Measurements from ENCODE around the gene GNLY. TPM values are rescaled to one million over a fixed set of nuclear protein-coding genes. Genes with fewer than 3 reads are reported as not detected.

Gene GNLY
- total and polyA plus RNA-seq, 2 of the 4 experiments (the other 2 are of a cell fraction): not detected

DNA sequence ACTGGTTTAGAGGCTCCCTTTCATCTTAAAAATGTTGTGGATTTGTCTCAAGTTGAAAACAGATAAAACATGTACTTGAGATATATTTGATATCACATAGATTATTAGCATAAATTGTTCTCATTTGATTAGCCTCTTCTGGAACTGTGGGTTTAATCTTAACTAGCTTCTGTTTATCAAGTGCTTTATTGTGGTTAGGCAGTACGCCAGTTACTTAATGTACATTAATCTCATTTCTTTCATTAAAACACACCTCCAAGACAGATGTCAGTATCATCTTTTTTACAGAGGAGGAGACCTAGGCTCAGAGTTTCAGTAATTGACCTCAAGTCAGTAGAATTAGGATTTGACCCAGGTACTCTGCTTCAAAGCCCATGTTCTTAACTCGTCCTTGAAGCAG, 48.0 kb upstream of the GNLY start:
- H3K36me3 ChIP-seq (ENCODE audit: control insufficient read depth, insufficient read depth, low read length): peaks cover 61% of the 10 kb centered on the region
- dilution Hi-C loops (cut with HindIII; ENCODE audit: low sequenced_read_pairs, unreplicated experiment): no loop called here
- no peak overlapping the region for H3K23ac ChIP-seq (ENCODE audit: low read depth, low read length)
- no peak overlapping the region for H4K8ac ChIP-seq (ENCODE audit: low read depth in 2 of 2, low read length in 2 of 2)
- ChIA-PET POLR2A (ENCODE audit: unreplicated experiment) (no interaction called here), CTCF (interaction anchor here (0.9 to 1.3 kb wide), 2 partner anchors 9 to 28 kb away, joined by 3 to 4 read pairs; no protein-coding TSS in a partner anchor)
- H2AK5ac ChIP-seq (ENCODE audit: low read depth, low read length): no peak overlapping the region
- no peak overlapping the region for H3K14ac ChIP-seq (replicated peaks; ENCODE audit: low read depth, low read length)
- no peak overlapping the region for H3K27ac ChIP-seq (ENCODE audit: insufficient read depth, low read length)
- no peaks in the 10 kb centered on the region for H3K9me3 ChIP-seq (ENCODE audit: control insufficient read depth, insufficient read depth, low read length)
- H4K5ac ChIP-seq (ENCODE audit: low read depth, low read length): no peak overlapping the region
- no peak overlapping the region for H3K4ac ChIP-seq (ENCODE audit: low read depth, low read length)
- no peak overlapping the region for H4K91ac ChIP-seq (ENCODE audit: insufficient read depth, low read depth, low read length)
- no peak overlapping the region for H3K4me2 ChIP-seq (ENCODE audit: low read depth, low read length)
- H4K20me1 ChIP-seq (ENCODE audit: insufficient read depth, low read length): peaks cover 14% of the 10 kb centered on the region; the same call in 1 of the 2 replicates
- no peak overlapping the region for H3K9ac ChIP-seq (ENCODE audit: low read depth, low read length)
- H2BK20ac ChIP-seq (ENCODE audit: low read depth, low read length): no peak overlapping the region
- H2AK9ac ChIP-seq (replicated peaks; ENCODE audit: low read depth, low read length, poor library complexity): no peak overlapping the region
- H3K4me1 ChIP-seq (ENCODE audit: control insufficient read depth, insufficient read depth, low read length): peaks cover 17% of the 10 kb centered on the region
- intact Hi-C loops (cut with micrococcal nuclease): no loop called here
- TF ChIP-seq CEBPB (IDR thresholded peaks at IDR 0.05; ENCODE audit: low read depth, low read length) (no peak), CHD1 (IDR thresholded peaks at IDR 0.05; ENCODE audit: low read depth, low read length) (no peak), FOS (IDR thresholded peaks at IDR 0.05; ENCODE audit: low read depth, low read length) (no peak), BHLHE40 (IDR thresholded peaks at IDR 0.05; ENCODE audit: low read depth, low read length) (no peak), NFE2L2 (IDR thresholded peaks at IDR 0.05; ENCODE audit: low read depth, low read length) (no peak), RFX5 (IDR thresholded peaks at IDR 0.05; ENCODE audit: low read depth, low read length) (no peak), POLR2A (IDR thresholded peaks at IDR 0.05; ENCODE audit: low read depth, low read length) (no peak), MXI1 (IDR thresholded peaks at IDR 0.05; ENCODE audit: borderline replicate concordance, low read depth, low read length) (no peak), MAFK (IDR thresholded peaks at IDR 0.05; ENCODE audit: low read depth, low read length) (no peak), RCOR1 (IDR thresholded peaks at IDR 0.05; ENCODE audit: insufficient replicate concordance, low read length) (no peak), RAD21 (IDR thresholded peaks at IDR 0.05; ENCODE audit: low read length) (no peak), SMC3 (IDR thresholded peaks at IDR 0.05; ENCODE audit: low read depth, low read length) (no peak), MAZ (IDR thresholded peaks at IDR 0.05; ENCODE audit: borderline replicate concordance, low read depth, low read length) (no peak)
- TF ChIP-seq, protein P1, sequence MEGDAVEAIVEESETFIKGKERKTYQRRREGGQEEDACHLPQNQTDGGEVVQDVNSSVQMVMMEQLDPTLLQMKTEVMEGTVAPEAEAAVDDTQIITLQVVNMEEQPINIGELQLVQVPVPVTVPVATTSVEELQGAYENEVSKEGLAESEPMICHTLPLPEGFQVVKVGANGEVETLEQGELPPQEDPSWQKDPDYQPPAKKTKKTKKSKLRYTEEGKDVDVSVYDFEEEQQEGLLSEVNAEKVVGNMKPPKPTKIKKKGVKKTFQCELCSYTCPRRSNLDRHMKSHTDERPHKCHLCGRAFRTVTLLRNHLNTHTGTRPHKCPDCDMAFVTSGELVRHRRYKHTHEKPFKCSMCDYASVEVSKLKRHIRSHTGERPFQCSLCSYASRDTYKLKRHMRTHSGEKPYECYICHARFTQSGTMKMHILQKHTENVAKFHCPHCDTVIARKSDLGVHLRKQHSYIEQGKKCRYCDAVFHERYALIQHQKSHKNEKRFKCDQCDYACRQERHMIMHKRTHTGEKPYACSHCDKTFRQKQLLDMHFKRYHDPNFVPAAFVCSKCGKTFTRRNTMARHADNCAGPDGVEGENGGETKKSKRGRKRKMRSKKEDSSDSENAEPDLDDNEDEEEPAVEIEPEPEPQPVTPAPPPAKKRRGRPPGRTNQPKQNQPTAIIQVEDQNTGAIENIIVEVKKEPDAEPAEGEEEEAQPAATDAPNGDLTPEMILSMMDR (conservative IDR thresholded peaks at IDR 0.05; ENCODE audit: low read depth, low read length): no peak
- TF ChIP-seq, protein P2, sequence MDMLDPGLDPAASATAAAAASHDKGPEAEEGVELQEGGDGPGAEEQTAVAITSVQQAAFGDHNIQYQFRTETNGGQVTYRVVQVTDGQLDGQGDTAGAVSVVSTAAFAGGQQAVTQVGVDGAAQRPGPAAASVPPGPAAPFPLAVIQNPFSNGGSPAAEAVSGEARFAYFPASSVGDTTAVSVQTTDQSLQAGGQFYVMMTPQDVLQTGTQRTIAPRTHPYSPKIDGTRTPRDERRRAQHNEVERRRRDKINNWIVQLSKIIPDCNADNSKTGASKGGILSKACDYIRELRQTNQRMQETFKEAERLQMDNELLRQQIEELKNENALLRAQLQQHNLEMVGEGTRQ (IDR thresholded peaks at IDR 0.05; ENCODE audit: low read depth, low read length): no peak
- TF ChIP-seq, protein P3, sequence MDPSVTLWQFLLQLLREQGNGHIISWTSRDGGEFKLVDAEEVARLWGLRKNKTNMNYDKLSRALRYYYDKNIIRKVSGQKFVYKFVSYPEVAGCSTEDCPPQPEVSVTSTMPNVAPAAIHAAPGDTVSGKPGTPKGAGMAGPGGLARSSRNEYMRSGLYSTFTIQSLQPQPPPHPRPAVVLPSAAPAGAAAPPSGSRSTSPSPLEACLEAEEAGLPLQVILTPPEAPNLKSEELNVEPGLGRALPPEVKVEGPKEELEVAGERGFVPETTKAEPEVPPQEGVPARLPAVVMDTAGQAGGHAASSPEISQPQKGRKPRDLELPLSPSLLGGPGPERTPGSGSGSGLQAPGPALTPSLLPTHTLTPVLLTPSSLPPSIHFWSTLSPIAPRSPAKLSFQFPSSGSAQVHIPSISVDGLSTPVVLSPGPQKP (IDR thresholded peaks at IDR 0.05; ENCODE audit: borderline replicate concordance, low read depth, low read length): no peak
- H2BK5ac ChIP-seq (ENCODE audit: low read depth, low read length, poor library complexity, severe bottlenecking): no peak overlapping the region
- no peak overlapping the region for H2BK15ac ChIP-seq (ENCODE audit: low read depth, low read length)
- in situ Hi-C loops (cut with MboI; ENCODE audit: low sequenced_read_pairs): loop anchor here (5.0 kb wide), 1 partner anchor 61 kb away; no protein-coding TSS in a partner anchor
- H3K79me1 ChIP-seq (ENCODE audit: low read depth in 1 of 2, low read length in 2 of 2): peaks cover 16 to 23% of the 10 kb centered on the region in 2 experiments
- H3K9me1 ChIP-seq (ENCODE audit: insufficient read depth, low read length): peaks cover 14% of the 10 kb centered on the region
- no peak overlapping the region for H2AFZ ChIP-seq (replicated peaks; ENCODE audit: low read length, poor library complexity)
- no peak overlapping the region for H3K4me3 ChIP-seq (ENCODE audit: insufficient read depth, low read depth, low read length)
- no TSS peak for BruUV-seq (replicated peaks)
- ATAC-seq (ENCODE audit: low read depth) (no peak), DNase-seq (no peak)
- H3K27me3 ChIP-seq (ENCODE audit: control insufficient read depth, insufficient read depth, low read length): no peaks in the 10 kb centered on the region
- no peak overlapping the region for H3K18ac ChIP-seq (ENCODE audit: low read depth, low read length)
- no peak overlapping the region for H2BK120ac ChIP-seq (ENCODE audit: low read depth, low read length)
- no CpG with 5 or more reads among the region's 2 CpGs for WGBS, 2 experiments (ENCODE audit: extremely low coverage in 2 of 2, insufficient read length in 1 of 2)
- no peak overlapping the region for H3K56ac ChIP-seq (ENCODE audit: extremely low read depth, insufficient read depth, low read length)

Data from IMR-90 (cell line).